Measurements from ENCODE around the gene PLA2G4C. TPM values are rescaled to one million over a fixed set of nuclear protein-coding genes. Genes with fewer than 3 reads are reported as not detected.
"Not testable (repeated sequence)": the region's sequence is repeated elsewhere in the genome, so short reads cannot be mapped to it uniquely, and the experiment has no call there.

Gene PLA2G4C
- total RNA-seq, 2 donors from 2014 or later, result 1.7 to 6.8 TPM

DNA sequence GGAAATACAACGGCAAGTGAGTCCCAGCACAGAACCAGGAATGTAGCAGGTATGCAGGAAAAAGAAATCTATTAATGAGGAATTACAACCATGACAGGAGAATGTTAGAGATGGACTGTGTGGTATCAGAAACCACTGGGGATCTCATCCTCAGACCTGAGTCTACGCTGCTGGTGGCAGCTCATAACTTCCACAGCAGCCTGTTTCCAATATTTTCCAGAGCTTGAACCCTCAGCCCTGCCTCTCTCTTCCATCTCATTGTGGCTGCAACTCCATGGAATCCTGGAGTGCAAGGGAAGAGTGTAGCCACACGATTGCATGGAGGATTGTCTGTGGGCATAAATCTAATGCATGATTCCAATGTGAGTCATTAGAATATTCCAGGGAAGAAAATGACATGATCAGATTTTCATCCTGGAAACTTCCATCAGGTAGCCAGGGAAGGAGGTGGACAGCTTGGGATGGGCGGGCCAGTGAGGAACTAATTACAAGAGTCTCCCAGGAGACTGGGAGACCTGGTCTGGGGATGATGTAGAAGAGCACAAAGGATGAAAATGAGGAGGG lies 14.9 kb downstream of the PLA2G4C start:
- Histone ChIP-seq H3K9me3 (no peaks in the 10 kb centered on the region), H3K27me3 (no peaks in the 10 kb centered on the region), H3K27ac (no peak overlapping the region), H3K4me1 (no peaks in the 10 kb centered on the region), H3K36me3 (no peaks in the 10 kb centered on the region), H3K9ac (ENCODE audit: low read depth in 2 of 2, low read length in 2 of 2) (no peak overlapping the region), H3K4me3 (no peak overlapping the region)
- intact Hi-C loops (cut with DNase I), result no loop called here
- no peak for DNase-seq
- TF ChIP-seq, protein P1, sequence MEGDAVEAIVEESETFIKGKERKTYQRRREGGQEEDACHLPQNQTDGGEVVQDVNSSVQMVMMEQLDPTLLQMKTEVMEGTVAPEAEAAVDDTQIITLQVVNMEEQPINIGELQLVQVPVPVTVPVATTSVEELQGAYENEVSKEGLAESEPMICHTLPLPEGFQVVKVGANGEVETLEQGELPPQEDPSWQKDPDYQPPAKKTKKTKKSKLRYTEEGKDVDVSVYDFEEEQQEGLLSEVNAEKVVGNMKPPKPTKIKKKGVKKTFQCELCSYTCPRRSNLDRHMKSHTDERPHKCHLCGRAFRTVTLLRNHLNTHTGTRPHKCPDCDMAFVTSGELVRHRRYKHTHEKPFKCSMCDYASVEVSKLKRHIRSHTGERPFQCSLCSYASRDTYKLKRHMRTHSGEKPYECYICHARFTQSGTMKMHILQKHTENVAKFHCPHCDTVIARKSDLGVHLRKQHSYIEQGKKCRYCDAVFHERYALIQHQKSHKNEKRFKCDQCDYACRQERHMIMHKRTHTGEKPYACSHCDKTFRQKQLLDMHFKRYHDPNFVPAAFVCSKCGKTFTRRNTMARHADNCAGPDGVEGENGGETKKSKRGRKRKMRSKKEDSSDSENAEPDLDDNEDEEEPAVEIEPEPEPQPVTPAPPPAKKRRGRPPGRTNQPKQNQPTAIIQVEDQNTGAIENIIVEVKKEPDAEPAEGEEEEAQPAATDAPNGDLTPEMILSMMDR (IDR thresholded peaks at IDR 0.05), result no peak

DNA sequence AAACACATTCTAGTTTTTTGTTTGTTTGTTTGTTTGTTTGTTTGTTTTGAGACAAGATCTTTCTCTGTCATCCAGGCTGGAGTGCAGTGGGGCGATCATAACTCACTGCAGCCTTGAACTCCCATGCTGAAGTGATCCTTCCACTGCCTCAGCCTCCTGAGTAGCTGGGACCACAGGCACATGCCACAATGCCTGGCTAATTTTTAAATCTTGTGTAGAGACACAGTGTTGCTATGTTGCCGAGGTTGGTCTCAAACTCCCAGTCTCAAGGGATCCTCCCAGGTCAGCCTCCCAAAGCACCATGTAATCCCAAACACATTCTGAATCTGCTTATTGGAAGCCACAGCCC lies 15.8 kb downstream of the PLA2G4C start:
- Histone ChIP-seq H3K27ac (no peak overlapping the region), H3K4me3 (no peak overlapping the region)
- intact Hi-C loops (cut with DNase I), result no loop called here

DNA sequence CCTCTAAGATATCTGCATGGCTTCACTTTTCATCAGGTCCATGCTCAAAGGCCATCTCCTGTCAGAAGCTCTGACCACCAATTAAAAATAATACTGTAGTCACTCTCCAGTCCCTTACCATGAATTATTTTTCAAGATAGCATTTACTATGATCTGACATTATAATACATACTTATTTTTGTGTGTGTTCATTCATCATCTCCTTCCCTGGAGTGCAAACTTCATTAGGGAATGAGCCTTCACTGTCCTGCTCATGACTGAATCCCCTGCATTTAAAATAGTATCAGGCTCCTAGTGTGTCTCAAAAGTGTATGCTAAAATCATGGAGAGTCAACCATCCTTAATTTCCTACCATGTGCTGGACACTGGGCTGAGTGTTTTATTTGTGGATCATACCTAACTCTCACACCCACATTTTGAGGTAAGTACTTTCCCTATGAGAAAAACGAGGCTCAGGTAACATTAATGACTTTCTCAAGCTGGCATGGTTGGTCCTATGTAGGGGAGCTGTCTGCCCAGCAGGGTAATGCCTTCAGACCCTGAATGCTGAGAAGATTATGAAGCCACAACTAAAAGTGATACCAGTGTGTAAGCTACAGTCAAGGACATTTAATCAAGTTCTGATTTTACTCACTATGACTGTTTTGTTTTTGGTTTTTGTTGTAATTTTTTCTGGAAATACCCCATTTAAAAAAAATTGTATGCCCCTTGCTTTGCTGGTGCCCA lies 16.3 kb downstream of the PLA2G4C start:
- H3K4me3 ChIP-seq, result no peak overlapping the region
- TF ChIP-seq, protein P1 (IDR thresholded peaks at IDR 0.05), result no peak
- no peaks in the 10 kb centered on the region for H3K27me3 ChIP-seq
- intact Hi-C loops (cut with DNase I), result no loop called here
- H3K27ac ChIP-seq, result no peak overlapping the region
- no peaks in the 10 kb centered on the region for H3K4me1 ChIP-seq
- no peaks in the 10 kb centered on the region for H3K36me3 ChIP-seq
- no peak for DNase-seq
- H3K9ac ChIP-seq (ENCODE audit: low read depth in 2 of 2, low read length in 2 of 2), result no peak overlapping the region
- H3K9me3 ChIP-seq, result no peaks in the 10 kb centered on the region

More for the DNA sequence above, 15.8 kb downstream of the PLA2G4C start:
- Histone ChIP-seq H3K27me3 (no peaks in the 10 kb centered on the region), H3K4me1 (no peaks in the 10 kb centered on the region), H3K9me3 (no peaks in the 10 kb centered on the region), H3K36me3 (no peaks in the 10 kb centered on the region), H3K9ac (ENCODE audit: low read depth in 2 of 2, low read length in 2 of 2) (no peak overlapping the region)
- no peak for DNase-seq
- TF ChIP-seq, protein P1 (IDR thresholded peaks at IDR 0.05), result no peak

DNA sequence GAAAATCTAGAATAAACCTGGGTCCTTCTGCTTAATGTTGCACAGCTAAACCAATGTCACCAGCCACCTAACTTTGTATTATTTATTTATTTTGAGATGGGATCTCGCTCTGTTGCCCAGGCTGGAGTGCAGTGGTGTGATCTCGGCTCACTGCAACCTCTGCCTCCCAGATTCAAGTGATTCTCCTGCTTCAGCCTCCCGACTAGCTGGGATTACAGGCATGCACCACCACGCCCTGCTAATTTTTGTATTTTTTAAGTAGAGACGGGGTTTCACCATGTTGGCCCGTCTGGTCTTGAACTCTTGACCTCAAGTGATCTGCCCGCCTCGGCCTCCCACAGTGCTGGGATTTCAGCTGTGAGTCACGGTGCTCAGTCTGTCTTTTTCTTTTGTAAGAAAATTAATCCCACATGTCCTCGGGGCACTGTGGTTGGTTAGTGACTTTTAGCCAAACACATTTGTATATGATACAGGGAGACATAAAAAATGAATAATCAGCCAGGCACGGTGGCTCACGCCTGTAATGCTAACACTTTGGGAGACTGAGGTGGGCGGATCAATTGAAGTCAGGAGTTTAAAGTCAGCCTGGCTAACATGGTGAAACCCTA lies 19.4 kb downstream of the PLA2G4C start:
- H3K4me1 ChIP-seq; H3K27ac ChIP-seq; DNase-seq; H3K4me3 ChIP-seq; H3K9ac ChIP-seq (ENCODE audit: low read depth in 2 of 2, low read length in 2 of 2); H3K9me3 ChIP-seq; H3K27me3 ChIP-seq; intact Hi-C loops (cut with DNase I); H3K36me3 ChIP-seq: not testable (repeated sequence)

DNA sequence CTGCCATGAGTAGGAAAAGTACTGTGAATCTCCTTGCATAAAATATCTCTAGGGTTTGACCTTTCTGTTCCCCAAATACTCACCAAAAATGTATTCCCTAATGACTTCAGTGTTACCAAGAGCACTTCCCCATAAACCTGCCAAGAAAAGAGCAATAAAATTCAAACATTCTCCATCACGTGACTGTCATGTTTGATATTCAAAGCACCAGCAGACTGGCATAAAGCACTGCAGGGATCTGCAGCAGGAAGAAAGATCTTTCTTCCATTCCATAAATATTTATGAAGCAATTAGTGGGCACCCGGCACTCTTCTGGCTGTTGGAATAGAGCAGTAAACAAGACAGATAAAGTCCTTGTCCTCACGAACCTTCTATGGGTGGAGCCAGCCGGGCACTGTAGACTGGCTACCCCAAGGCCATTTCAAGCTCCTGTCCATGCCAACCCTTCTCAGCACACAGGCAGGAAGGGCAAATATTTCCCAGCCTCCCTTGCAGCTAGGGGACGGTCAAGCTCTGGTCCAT lies 20.3 kb downstream of the PLA2G4C start:
- Histone ChIP-seq H3K36me3 (no peaks in the 10 kb centered on the region), H3K27me3 (no peaks in the 10 kb centered on the region), H3K4me1 (no peaks in the 10 kb centered on the region), H3K27ac (no peak overlapping the region), H3K9me3 (no peaks in the 10 kb centered on the region), H3K9ac (ENCODE audit: low read depth in 2 of 2, low read length in 2 of 2) (no peak overlapping the region), H3K4me3 (no peak overlapping the region)
- DNase-seq, result peak; percentile 26
- intact Hi-C loops (cut with DNase I), result no loop called here
- TF ChIP-seq, protein P1 (IDR thresholded peaks at IDR 0.05), result no peak

DNA sequence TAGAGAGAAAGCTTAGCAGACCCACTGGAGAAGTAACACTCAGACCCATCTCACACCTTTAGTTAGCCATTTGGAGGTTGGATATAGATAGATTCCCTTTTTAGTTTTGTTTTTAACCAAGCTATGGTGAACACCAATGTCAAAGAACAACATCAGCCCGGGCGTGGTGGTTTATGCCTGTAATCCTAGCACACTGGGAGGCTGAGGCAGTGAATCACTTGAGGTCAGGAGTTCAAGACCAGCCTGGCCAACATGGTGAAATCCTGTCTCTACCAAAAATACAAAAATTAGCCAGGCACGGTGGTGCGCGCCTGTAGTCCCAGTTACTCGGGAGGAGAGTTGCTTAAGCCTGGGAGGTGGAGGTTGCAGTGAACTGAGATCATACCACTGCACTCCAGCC lies 21.6 kb downstream of the PLA2G4C start:
- H3K27ac ChIP-seq; H3K36me3 ChIP-seq; H3K9ac ChIP-seq (ENCODE audit: low read depth in 2 of 2, low read length in 2 of 2); H3K4me1 ChIP-seq; H3K27me3 ChIP-seq; H3K4me3 ChIP-seq; DNase-seq; intact Hi-C loops (cut with DNase I); H3K9me3 ChIP-seq: not testable (repeated sequence)
